Ishikawa (cell line): ENCODE results near the gene IMMP2L.

Source experiments
- CEBPB ChIP-seq: IDR thresholded peaks from 2 replicates; pipeline ENCODE4 v1.6.1; 2012
- CREB1 ChIP-seq: IDR thresholded peaks from 2 replicates; pipeline ENCODE4 v1.6.1; 2012; ENCODE audit warnings: low read depth
- EGR1 ChIP-seq: IDR thresholded peaks from 2 replicates; pipeline ENCODE4 v1.6.1; 2012
- EP300 ChIP-seq: IDR thresholded peaks from 2 replicates; pipeline ENCODE4 v1.6.1; 2012; ENCODE audit warnings: borderline replicate concordance
- FOXM1 ChIP-seq: IDR thresholded peaks from 2 replicates; pipeline ENCODE4 v1.6.1; 2012; ENCODE audit warnings: low read depth, borderline replicate concordance
- MAX ChIP-seq: IDR thresholded peaks from 2 replicates; pipeline ENCODE4 v1.6.1; 2012
- NFIC ChIP-seq: IDR thresholded peaks from 2 replicates; pipeline ENCODE4 v1.6.1; 2012
- RAD21 ChIP-seq: IDR thresholded peaks from 2 replicates; pipeline ENCODE4 v1.6.1; 2012; ENCODE audit warnings: low read depth
- TAF1 ChIP-seq: IDR thresholded peaks from 2 replicates; pipeline ENCODE4 v1.6.1; 2012; ENCODE audit warnings: low read depth, mild to moderate bottlenecking
- TCF12 ChIP-seq: IDR thresholded peaks from 2 replicates; pipeline ENCODE4 v1.6.1; 2012; ENCODE audit warnings: low read depth
- TEAD4 ChIP-seq: IDR thresholded peaks from 2 replicates; pipeline ENCODE4 v1.6.1; 2012
- YY1 ChIP-seq: IDR thresholded peaks from 2 replicates; pipeline ENCODE4 v1.6.1; 2012; ENCODE audit warnings: low read depth
- ZBTB7A ChIP-seq: IDR thresholded peaks from 2 replicates; pipeline ENCODE4 v1.6.1; 2012; ENCODE audit warnings: low read depth
- TF ChIP-seq, protein P1 (sequence below): IDR thresholded peaks from 2 replicates; pipeline ENCODE4 v1.6.1; 2012; ENCODE audit warnings: low read depth, mild to moderate bottlenecking
- TF ChIP-seq, protein P2 (sequence below): IDR thresholded peaks from 2 replicates; pipeline ENCODE4 v1.6.1; 2012

Gene IMMP2L

DNA sequence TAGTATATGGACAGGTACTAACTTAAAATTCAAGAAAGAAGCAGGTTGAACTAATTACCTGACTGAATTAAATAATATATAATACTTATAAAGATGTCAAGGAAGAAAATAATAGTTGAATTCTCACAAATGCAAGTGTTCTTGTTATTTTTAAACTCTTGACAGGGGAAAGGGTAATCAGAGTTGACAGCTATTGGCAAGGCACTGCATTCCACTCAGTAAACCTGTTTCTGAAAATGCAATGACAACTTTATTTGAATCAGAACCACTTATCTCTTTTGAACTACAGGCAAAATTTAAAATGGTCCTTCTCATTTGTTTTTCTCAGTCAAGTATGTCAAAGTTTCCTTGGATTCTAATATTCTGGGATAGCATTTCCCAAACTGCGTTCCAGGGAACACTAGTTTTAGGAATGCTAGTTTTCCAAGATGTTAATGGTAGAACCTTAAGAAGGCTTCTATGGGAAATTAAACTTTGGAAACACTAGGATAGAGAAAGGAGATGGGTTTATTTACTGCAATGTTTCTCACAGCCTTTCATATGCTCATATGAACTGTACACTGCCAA is 575.1 kb downstream of the IMMP2L start:
- TF ChIP-seq FOXM1 = no peak
- TF ChIP-seq RAD21 = no peak
- TF ChIP-seq TCF12 = no peak
- TF ChIP-seq EP300 = no peak
- no peak for TF ChIP-seq CEBPB
- no peak for TF ChIP-seq TEAD4
- TF ChIP-seq EGR1 = no peak
- no peak for TF ChIP-seq ZBTB7A

DNA sequence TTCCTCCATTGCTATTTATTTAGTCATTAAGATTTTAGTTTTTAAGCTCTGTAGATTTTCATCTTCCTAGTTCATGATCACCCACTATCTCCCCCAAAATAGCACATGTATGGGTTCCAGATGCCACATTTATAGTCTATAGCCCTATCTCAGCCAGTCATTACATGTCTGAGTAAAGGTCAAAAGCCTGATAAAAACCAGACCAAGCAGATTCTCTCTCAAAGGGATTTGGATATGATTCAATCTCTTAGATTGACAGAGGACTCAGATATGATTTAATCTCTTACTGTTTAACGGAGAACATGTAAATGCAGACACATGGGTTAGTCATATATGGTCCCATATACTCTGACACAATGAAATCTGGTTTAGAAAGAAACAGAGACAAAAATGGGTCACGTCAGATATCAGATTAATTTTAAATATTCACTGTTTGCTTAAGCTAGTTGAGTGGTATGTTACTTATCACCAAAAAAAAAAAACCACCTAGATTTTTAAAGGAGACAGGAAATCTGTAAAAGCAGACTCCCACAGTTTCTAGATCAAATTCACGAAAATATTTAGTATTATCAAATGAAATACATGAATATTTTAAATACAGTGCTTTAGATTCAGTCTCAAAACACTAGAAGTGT is 578.4 kb downstream of the IMMP2L start:
- no peak for TF ChIP-seq EGR1
- TF ChIP-seq CEBPB = no peak
- no peak for TF ChIP-seq TAF1
- no peak for TF ChIP-seq YY1
- TF ChIP-seq CREB1 = no peak
- no peak for TF ChIP-seq TCF12

DNA sequence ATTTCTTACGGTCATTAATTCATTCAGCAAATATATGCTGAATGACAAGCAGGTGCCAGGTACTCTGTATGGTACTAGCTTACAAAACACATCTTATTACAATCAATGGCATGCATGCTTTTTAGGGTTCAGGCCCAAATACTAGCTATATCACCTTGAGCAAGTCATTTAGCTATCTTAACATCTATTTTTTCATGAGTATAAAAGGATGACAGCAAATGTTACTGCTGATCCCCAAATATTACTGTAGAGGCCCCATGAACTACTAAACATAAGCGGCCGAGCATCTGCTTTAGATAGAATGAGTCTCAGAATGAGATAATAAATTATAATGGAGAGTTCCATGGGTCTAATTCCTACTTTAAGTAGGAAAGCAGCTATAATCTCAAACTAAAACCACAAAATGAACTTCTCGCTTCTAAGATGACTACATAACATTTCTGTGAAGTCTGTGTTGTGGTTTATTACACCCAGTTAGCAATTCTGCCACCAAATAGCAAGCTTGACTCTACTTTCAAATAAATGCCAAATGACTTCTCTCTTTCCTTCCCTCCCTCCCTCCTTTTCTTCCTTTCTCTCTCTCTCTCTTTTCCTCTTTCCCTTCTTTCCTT is 585.1 kb downstream of the IMMP2L start:
- no peak for TF ChIP-seq CEBPB
- TF ChIP-seq FOXM1 = no peak
- TF ChIP-seq NFIC = no peak
- TF ChIP-seq, protein P1, sequence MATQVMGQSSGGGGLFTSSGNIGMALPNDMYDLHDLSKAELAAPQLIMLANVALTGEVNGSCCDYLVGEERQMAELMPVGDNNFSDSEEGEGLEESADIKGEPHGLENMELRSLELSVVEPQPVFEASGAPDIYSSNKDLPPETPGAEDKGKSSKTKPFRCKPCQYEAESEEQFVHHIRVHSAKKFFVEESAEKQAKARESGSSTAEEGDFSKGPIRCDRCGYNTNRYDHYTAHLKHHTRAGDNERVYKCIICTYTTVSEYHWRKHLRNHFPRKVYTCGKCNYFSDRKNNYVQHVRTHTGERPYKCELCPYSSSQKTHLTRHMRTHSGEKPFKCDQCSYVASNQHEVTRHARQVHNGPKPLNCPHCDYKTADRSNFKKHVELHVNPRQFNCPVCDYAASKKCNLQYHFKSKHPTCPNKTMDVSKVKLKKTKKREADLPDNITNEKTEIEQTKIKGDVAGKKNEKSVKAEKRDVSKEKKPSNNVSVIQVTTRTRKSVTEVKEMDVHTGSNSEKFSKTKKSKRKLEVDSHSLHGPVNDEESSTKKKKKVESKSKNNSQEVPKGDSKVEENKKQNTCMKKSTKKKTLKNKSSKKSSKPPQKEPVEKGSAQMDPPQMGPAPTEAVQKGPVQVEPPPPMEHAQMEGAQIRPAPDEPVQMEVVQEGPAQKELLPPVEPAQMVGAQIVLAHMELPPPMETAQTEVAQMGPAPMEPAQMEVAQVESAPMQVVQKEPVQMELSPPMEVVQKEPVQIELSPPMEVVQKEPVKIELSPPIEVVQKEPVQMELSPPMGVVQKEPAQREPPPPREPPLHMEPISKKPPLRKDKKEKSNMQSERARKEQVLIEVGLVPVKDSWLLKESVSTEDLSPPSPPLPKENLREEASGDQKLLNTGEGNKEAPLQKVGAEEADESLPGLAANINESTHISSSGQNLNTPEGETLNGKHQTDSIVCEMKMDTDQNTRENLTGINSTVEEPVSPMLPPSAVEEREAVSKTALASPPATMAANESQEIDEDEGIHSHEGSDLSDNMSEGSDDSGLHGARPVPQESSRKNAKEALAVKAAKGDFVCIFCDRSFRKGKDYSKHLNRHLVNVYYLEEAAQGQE = no peak
- no peak for TF ChIP-seq YY1
- no peak for TF ChIP-seq EGR1
- TF ChIP-seq CREB1 = no peak
- TF ChIP-seq, protein P2, sequence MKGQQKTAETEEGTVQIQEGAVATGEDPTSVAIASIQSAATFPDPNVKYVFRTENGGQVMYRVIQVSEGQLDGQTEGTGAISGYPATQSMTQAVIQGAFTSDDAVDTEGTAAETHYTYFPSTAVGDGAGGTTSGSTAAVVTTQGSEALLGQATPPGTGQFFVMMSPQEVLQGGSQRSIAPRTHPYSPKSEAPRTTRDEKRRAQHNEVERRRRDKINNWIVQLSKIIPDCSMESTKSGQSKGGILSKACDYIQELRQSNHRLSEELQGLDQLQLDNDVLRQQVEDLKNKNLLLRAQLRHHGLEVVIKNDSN = no peak
- TF ChIP-seq RAD21 = no peak
- no peak for TF ChIP-seq TAF1
- TF ChIP-seq TEAD4 = no peak
- TF ChIP-seq EP300 = no peak
- TF ChIP-seq MAX = no peak
- no peak for TF ChIP-seq ZBTB7A
- TF ChIP-seq TCF12 = no peak

- no peak for TF ChIP-seq TEAD4
- TF ChIP-seq TAF1 = no peak
- no peak for TF ChIP-seq EGR1
- TF ChIP-seq NFIC = no peak
- no peak for TF ChIP-seq ZBTB7A
- TF ChIP-seq, protein P2 = no peak
- no peak for TF ChIP-seq MAX
These were observed 586.8 kb downstream of the IMMP2L start for GRCh38 chr7:110975486-110975885.

DNA sequence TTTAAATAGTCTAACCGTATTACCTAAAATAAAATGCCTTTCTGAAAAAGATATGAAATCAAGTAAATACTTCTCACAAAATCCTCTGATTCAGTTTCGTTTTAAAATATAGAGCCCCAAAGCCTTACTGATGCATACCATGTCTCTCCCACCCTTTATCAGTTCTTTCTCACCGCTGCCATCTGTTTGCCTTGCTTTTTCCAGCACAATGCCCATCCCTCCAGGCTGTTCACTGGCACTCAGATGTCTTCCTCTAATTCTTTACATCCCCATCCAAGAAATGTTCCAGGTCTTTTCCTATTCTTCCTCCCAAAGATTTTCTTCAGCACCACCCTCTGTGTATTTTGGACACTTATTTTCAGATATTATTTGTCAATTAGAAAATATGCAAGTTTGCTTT is 587.9 kb downstream of the IMMP2L start:
- TF ChIP-seq, protein P2 = no peak
- no peak for TF ChIP-seq ZBTB7A
- TF ChIP-seq CREB1 = no peak
- no peak for TF ChIP-seq TEAD4
- no peak for TF ChIP-seq CEBPB
- no peak for TF ChIP-seq FOXM1
- TF ChIP-seq RAD21 = no peak
- TF ChIP-seq YY1 = no peak
- TF ChIP-seq NFIC = no peak

GRCh38 chr7:110973196-110973990 is 588.9 kb downstream of the IMMP2L start:
- TF ChIP-seq EGR1 (no peak), MAX (no peak), RAD21 (no peak), NFIC (no peak), TAF1 (no peak), FOXM1 (no peak), TEAD4 (no peak), CEBPB (no peak), CREB1 (no peak), ZBTB7A (no peak), YY1 (no peak), EP300 (no peak), TCF12 (no peak)
- TF ChIP-seq, protein P1 = no peak
- TF ChIP-seq, protein P2 = no peak
